K562 (cell line): Measurements from ENCODE around the gene BNIP5.
A peak's percentile ranks its signal among the peaks of the same experiment; 100 is the strongest.

Experiments used
- CREBBP ChIP-seq: IDR thresholded peaks from one replicate; pipeline ENCODE4 v1.6.1; 2012; ENCODE audit warnings: low read depth, mild to moderate bottlenecking, control low read depth, inconsistent platforms, low read length
- GABPB1 ChIP-seq: sonication (generic); formaldehyde crosslinking; IDR thresholded peaks from 2 replicates; pipeline ENCODE4 v1.8.0; 2022; ENCODE audit warnings: mild to moderate bottlenecking, missing genetic modification reagents
- HDAC2 ChIP-seq: fragments of 450-650 bp; IDR thresholded peaks from 2 replicates; pipeline ENCODE4 v1.6.1; 2016; ENCODE audit warnings: mild to moderate bottlenecking
- POLR2A ChIP-seq: fragments of 450-650 bp; conservative IDR thresholded peaks from 2 replicates; pipeline ENCODE4 v1.6.1; 2016
- POLR2AphosphoS5 ChIP-seq: IDR thresholded peaks from 2 replicates; pipeline ENCODE4 v1.6.1; 2011; ENCODE audit warnings: mild to moderate bottlenecking, low read depth, low read length, moderate library complexity; ENCODE audit not compliant: control insufficient read depth, insufficient read depth
- RFX1 ChIP-seq: fragments of 450-650 bp; IDR thresholded peaks from 2 replicates; pipeline ENCODE4 v1.6.1; 2016; ENCODE audit warnings: mild to moderate bottlenecking, moderate library complexity
- ZBTB7A ChIP-seq: IDR thresholded peaks from 2 replicates; pipeline ENCODE4 v1.6.1; 2011; ENCODE audit warnings: low read depth, mild to moderate bottlenecking, low read length, moderate library complexity, borderline replicate concordance; ENCODE audit not compliant: control insufficient read depth
- ZKSCAN1 ChIP-seq: fragments of 150-350 bp; IDR thresholded peaks from 2 replicates; pipeline ENCODE4 v1.6.1; 2016; ENCODE audit warnings: low read depth, low read length

GRCh38 chr6:36285187-36285671 lies 51.5 kb downstream of the BNIP5 start:
- TF ChIP-seq POLR2AphosphoS5 (no peak), GABPB1 (CRISPR knock-in tag) (no peak), HDAC2 (no peak), ZBTB7A (no peak), CREBBP (no peak), RFX1 (peak; percentile 69), ZKSCAN1 (no peak), POLR2A (no peak)
